ENCODE data around the gene PLCL1.

DNA sequence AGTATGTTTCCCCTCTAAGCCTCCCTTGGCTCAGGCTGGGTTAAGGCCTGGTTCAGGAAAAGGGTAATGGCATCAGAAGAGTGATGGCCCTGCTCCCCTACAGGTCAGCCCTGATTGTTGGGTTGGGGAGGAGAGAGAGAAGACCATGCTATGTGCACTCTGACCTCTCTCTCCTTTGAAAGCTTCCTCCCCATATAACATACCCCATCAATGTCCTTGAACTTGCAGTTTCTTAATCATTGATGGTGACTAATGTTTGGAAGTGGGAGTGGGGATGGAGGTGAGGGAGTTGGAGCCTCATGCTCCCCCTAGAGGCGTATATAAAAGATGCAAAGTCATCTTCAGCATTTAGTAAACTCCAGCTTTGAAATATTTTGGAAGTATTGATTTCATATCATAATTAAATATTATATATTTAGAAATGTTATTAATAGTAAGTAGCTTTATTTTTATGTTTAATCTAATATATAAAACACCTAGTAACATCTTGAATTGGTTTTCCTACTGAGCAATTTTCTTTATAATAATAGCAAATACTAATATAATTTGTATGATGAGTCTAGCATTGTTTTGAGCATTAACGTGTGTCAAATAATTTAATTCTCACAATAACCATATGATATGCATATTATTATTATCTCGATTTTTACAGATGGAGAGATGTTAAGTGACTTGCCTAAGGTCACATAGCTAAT is 8.8 kb downstream of the PLCL1 start:
- TF ChIP-seq EZH2 (IDR thresholded peaks at IDR 0.05) (no peak), POLR2AphosphoS5 (IDR thresholded peaks at IDR 0.05; ENCODE audit: borderline replicate concordance, low read depth, low read length) (no peak), FOXP2 (optimal IDR thresholded peaks at IDR 0.05; ENCODE audit: control extremely low read depth, extremely low read length, insufficient read depth) (no peak)

Measured in SK-N-MC (cell line).